NCI-H128 (cell line): ENCODE results near the gene ADGRV1.
"Not testable (repeated sequence)": the region's sequence is repeated elsewhere in the genome, so short reads cannot be mapped to it uniquely, and the experiment has no call there.

Experiments
- DNase-seq: peaks from one replicate; lab custom pipeline; 2025; ENCODE audit not compliant: unreplicated experiment; lab: John Stamatoyannopoulos, UW

Gene ADGRV1

GRCh38 chr5:90934091-90934719 lies 375.6 kb downstream of the ADGRV1 start:
- no peak for DNase-seq

- no peak for DNase-seq
These were observed 376.1 kb downstream of the ADGRV1 start for GRCh38 chr5:90934738-90935137.

- DNase-seq = no peak
These were observed 380.6 kb downstream of the ADGRV1 start for GRCh38 chr5:90939211-90939610.

GRCh38 chr5:90940227-90940995 lies 381.8 kb downstream of the ADGRV1 start:
- peak; percentile 8 for DNase-seq

GRCh38 chr5:90941002-90941720 lies 382.6 kb downstream of the ADGRV1 start:
- DNase-seq = no peak

- no peak for DNase-seq
These were observed 385.5 kb downstream of the ADGRV1 start for GRCh38 chr5:90944116-90944515.

- DNase-seq = no peak
These were observed 389.1 kb downstream of the ADGRV1 start for GRCh38 chr5:90947667-90948066.

- DNase-seq = no peak
These were observed 390.4 kb downstream of the ADGRV1 start for GRCh38 chr5:90948969-90949368.

- DNase-seq = no peak
These were observed 391.1 kb downstream of the ADGRV1 start for GRCh38 chr5:90949469-90950358.

GRCh38 chr5:90955001-90955635 lies 396.5 kb downstream of the ADGRV1 start:
- no peak for DNase-seq

GRCh38 chr5:90956511-90957097 lies 398.0 kb downstream of the ADGRV1 start:
- DNase-seq = no peak

GRCh38 chr5:90957906-90958305 lies 399.3 kb downstream of the ADGRV1 start:
- no peak for DNase-seq

- no peak for DNase-seq
These were observed 400.7 kb downstream of the ADGRV1 start for GRCh38 chr5:90959262-90959661.

GRCh38 chr5:90962481-90962880 lies 403.9 kb downstream of the ADGRV1 start:
- no peak for DNase-seq

- no peak for DNase-seq
These were observed 406.6 kb downstream of the ADGRV1 start for GRCh38 chr5:90965110-90965685.

GRCh38 chr5:90967443-90967842 lies 408.8 kb downstream of the ADGRV1 start:
- DNase-seq = no peak

GRCh38 chr5:90967851-90968250 lies 409.3 kb downstream of the ADGRV1 start:
- DNase-seq = no peak

- no peak for DNase-seq
These were observed 409.7 kb downstream of the ADGRV1 start for GRCh38 chr5:90968319-90968718.

GRCh38 chr5:90969945-90970344 lies 411.3 kb downstream of the ADGRV1 start:
- DNase-seq = not testable (repeated sequence)

GRCh38 chr5:90981177-90981576 lies 422.6 kb downstream of the ADGRV1 start:
- DNase-seq = no peak
